ENCODE measurements around the gene MYBL2. TPM values are rescaled to one million over a fixed set of nuclear protein-coding genes. Genes with fewer than 3 reads are reported as not detected.

MYBL2 gene
- total RNA-seq, 1 donor, result 17.8 TPM

DNA sequence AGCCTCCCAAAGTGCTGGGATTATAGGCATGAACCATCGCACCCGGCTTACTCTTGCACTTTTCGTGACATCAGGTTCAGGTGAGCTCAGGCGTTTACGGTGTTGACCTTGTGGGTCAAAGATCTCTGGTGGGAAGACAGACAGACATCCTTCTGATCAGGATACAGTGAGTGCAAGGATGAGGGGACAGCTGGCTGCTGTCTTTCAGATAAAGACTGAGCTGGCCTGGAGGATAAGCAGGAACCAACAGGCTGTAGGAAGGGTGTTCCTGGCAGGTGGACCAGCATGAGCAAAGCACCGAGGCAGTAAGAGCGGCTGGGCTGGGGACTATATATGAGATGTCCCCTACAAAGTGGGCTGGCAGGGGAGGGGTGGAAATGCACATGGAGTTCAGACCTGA lies 71.0 kb downstream of the MYBL2 start:
- no peak for DNase-seq (ENCODE audit: low read depth)
- no peak overlapping the region for H3K4me3 ChIP-seq (ENCODE audit: low read depth, low read length)
- TF ChIP-seq, protein P1, sequence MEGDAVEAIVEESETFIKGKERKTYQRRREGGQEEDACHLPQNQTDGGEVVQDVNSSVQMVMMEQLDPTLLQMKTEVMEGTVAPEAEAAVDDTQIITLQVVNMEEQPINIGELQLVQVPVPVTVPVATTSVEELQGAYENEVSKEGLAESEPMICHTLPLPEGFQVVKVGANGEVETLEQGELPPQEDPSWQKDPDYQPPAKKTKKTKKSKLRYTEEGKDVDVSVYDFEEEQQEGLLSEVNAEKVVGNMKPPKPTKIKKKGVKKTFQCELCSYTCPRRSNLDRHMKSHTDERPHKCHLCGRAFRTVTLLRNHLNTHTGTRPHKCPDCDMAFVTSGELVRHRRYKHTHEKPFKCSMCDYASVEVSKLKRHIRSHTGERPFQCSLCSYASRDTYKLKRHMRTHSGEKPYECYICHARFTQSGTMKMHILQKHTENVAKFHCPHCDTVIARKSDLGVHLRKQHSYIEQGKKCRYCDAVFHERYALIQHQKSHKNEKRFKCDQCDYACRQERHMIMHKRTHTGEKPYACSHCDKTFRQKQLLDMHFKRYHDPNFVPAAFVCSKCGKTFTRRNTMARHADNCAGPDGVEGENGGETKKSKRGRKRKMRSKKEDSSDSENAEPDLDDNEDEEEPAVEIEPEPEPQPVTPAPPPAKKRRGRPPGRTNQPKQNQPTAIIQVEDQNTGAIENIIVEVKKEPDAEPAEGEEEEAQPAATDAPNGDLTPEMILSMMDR (IDR thresholded peaks at IDR 0.05; ENCODE audit: insufficient read depth, low read length), result no peak

DNA sequence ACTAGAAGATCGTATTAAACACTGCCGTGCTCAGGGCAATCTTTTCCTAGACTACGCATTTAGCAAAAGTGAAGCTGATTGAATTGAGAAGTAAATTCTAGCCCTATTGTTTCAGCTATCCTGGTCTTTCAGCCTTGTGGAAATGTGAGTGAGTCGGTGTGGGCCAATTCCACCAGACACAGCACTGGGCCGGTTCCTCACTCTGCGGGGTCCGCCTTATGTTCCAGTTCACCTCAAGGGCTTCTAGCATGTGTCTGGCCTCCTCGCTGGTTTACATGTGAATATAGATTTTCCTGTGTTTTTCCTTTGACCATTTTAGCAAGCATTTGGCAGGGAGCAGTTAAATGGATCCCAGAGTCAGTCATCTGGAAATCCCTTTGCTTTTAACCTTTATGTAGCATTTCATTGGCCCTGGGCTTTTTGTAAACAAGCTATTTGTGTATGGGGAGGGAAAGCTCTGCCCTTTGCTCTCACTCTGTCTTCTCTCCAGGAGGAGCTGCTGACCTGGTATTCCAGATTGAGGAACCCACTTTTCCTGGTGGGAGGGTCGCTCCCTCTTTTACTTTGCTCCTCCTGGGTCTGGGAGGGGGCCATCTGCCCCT lies 72.3 kb downstream of the MYBL2 start:
- no peak for DNase-seq (ENCODE audit: low read depth)
- H3K4me3 ChIP-seq (ENCODE audit: low read depth, low read length), result no peak overlapping the region
- TF ChIP-seq, protein P1 (IDR thresholded peaks at IDR 0.05; ENCODE audit: insufficient read depth, low read length), result no peak

DNA sequence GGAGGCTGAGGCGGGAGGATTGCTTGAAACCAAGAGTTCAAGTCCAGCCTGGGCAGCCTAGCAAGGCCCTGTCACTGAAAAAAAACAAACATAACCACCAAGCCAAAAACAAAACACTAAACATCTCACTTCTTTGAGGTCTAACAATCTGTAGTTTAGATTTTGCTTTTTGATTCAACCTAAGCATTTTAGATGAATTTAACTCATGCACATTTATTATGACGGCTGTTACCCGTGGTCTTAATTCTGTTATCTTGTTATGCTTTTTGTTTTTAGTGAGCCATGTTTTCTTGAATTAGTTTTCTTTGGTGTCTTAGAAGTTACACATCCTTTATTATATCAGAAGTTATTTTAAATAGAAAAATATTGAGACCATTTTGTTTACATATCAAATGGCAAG lies 73.7 kb downstream of the MYBL2 start:
- TF ChIP-seq, protein P1 (IDR thresholded peaks at IDR 0.05; ENCODE audit: insufficient read depth, low read length), result no peak
- no peak overlapping the region for H3K4me3 ChIP-seq (ENCODE audit: low read depth, low read length)
- DNase-seq (ENCODE audit: low read depth), result no peak

DNA sequence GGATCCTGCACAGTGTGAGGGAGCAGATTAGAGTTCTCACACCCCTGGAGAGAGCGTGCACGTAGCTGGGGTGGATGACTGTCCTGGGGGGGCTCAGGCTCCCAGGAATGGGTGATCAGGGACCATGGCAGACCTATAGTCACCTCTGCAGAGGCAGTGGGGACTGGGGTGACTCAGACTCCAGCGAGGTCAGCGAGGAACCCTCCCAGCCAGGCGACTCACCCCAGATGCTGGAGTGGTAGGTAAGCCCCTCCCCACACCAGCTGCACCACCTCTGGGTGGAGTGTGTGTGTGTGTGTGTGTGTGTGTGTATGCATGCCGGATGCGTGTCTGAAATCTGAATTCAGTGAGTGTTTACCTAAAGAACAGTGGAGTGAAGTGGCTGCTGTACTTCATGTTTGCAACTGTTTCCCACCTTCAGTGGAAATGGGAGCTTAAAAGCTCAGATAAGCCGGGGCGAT lies 77.3 kb downstream of the MYBL2 start:
- DNase-seq (ENCODE audit: low read depth), result peak; percentile 34
- no peak overlapping the region for H3K4me3 ChIP-seq (ENCODE audit: low read depth, low read length)
- TF ChIP-seq, protein P1 (IDR thresholded peaks at IDR 0.05; ENCODE audit: insufficient read depth, low read length), result no peak

DNA sequence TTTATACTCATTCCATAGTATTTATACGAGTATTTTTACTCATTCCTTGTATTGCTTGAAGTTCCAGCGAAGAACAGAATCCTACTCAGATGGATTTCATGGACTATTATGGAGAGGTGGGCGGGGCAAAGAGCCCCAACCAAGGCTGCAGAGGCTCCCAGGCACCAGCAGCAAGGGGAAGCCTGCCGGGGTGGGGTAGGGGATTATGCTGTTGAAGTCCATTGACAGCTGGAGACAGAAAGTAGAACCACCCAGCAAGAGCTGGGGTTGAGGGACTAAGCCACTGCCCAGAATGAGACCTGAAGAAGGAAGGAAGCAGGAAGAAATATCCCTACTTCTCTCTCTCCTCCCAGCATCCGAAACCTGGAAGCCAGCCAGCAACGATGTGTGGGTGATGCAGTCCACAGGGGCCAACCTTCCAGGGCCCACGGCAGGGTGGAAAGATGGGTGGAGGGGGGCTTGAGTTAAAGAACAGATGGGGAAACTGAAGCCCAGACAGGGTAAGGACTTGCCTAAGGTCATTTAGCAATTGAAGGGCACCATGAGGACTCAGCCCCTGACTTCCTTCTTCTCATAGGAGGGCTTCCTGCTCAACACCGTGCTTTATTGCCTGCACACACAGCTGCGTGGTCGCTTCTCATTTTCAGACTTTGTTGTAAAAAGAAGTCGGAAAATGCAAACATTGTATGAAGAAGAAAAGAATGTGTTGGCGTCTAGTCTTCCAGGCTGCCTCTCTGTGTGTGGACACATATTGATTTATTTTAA lies 78.2 kb downstream of the MYBL2 start:
- DNase-seq (ENCODE audit: low read depth), result no peak
- TF ChIP-seq, protein P1 (IDR thresholded peaks at IDR 0.05; ENCODE audit: insufficient read depth, low read length), result no peak
- no peak overlapping the region for H3K4me3 ChIP-seq (ENCODE audit: low read depth, low read length)

DNA sequence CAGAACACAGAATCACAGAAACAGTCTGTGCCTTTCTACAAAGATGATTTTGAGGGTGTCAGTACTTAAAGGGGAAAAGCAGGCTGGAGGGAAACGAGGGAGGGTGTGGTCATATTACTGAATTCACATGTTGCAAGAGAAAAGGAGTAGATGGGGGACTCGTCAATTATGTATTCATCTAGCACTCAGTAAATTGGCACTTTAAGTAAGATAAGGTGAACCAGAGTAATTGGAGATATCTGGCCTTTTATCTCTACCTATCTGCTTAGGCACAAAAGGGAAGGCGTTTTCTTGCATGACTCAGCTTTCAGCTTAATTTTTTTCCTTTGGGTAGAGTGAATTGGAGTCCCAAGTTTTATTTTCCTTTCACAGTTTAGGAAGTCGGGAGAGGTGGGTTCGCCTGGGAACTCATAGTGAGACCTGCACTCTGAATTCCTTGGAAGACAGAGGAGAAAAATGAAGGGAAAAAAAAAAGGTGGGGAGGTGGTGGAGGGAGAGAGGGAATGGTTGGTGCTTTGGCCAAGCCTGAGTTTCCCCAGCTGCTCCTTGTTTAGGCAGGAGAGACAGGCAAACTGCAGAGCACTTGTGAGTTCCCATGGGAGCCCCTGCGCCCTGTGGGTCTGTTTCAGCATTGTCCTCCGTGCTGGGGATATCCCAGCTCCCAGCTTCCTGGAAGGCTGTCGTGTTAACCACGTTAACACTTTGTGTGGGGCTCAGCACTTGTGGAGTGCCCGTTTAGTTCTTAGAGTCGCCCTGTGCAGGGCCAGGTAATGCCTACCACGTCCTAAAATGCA lies 79.6 kb downstream of the MYBL2 start:
- peak; percentile 44 for DNase-seq (ENCODE audit: low read depth)
- TF ChIP-seq, protein P1 (IDR thresholded peaks at IDR 0.05; ENCODE audit: insufficient read depth, low read length), result no peak
- H3K4me3 ChIP-seq (ENCODE audit: low read depth, low read length), result no peak overlapping the region

All from fibroblast of the aortic adventitia (primary cell).